Skeletal muscle tissue (tissue), 4 donors: ENCODE results near the gene HERC4. TPM values are rescaled to one million over a fixed set of nuclear protein-coding genes. Genes with fewer than 3 reads are reported as not detected.
A peak's percentile ranks its signal among the peaks of the same experiment; 100 is the strongest.
"Not testable (repeated sequence)": the region's sequence is repeated elsewhere in the genome, so short reads cannot be mapped to it uniquely, and the experiment has no call there.

ENCODE experiments used
- H3K27ac ChIP-seq: one replicate; pipeline ENCODE4 v1.7.0; 2013; ENCODE audit warnings: mild to moderate bottlenecking, low read depth, low read length, inconsistent platforms
- H3K27me3 ChIP-seq, 3 donors: one replicate each; pipeline ENCODE4 v1.7.0; 2013; ENCODE audit warnings: low read length in 3 of 3; ENCODE audit not compliant: control insufficient read depth in 3 of 3, insufficient read depth in 3 of 3
- H3K36me3 ChIP-seq, 3 donors: one replicate each; pipeline ENCODE4 v1.7.0; 2013; ENCODE audit warnings: low read length in 3 of 3; ENCODE audit not compliant: control insufficient read depth in 3 of 3, insufficient read depth in 3 of 3
- H3K4me1 ChIP-seq, 3 donors: one replicate each; pipeline ENCODE4 v1.7.0; 2013; ENCODE audit warnings: low read length in 3 of 3, mild to moderate bottlenecking in 3 of 3; ENCODE audit not compliant: control insufficient read depth in 3 of 3, insufficient read depth in 3 of 3
- H3K4me3 ChIP-seq, 3 donors: one replicate each; pipeline ENCODE4 v1.7.0; 2013; ENCODE audit warnings: low read length in 3 of 3
- H3K9ac ChIP-seq, 3 donors: one replicate each; pipeline ENCODE4 v1.7.0; 2013; ENCODE audit warnings: low read length in 3 of 3, mild to moderate bottlenecking in 3 of 3, moderate library complexity in 2 of 3, low read depth in 1 of 3
- H3K9me3 ChIP-seq, 3 donors: one replicate each; pipeline ENCODE4 v1.7.0; 2013; ENCODE audit warnings: low read length in 3 of 3; ENCODE audit not compliant: control insufficient read depth in 3 of 3
- total RNA-seq: library from RNA; depleted of rRNA; stranded (reverse); fragments of >200 nt; gene quantifications from one replicate; pipeline ENCODE4 v1.2.3, GENCODE V29; 2014
- donor health status: Osteomylitis.

Gene HERC4
- total RNA-seq, 1 donor from 2014 or later, result 64.7 TPM

GRCh38 chr10:68083953-68084352, 8.9 kb upstream of the HERC4 start:
- Histone ChIP-seq H3K4me3 (no peak overlapping the region), H3K36me3 (no peaks in the 10 kb centered on the region), H3K27me3 (no peaks in the 10 kb centered on the region), H3K27ac (no peak overlapping the region), H3K4me1 (peaks cover 0 to 14% (median 3%) of the 10 kb centered on the region in 3 donors), H3K9me3 (no peaks in the 10 kb centered on the region), H3K9ac (peak overlapping the region in 1 of 3 donors; percentile 40)

- Histone ChIP-seq H3K4me1 (peaks cover 0 to 7% (median 3%) of the 10 kb centered on the region in 3 donors), H3K27me3 (no peaks in the 10 kb centered on the region), H3K36me3 (no peaks in the 10 kb centered on the region), H3K9ac (peak overlapping the region in 1 of 3 donors; percentile 40), H3K9me3 (no peaks in the 10 kb centered on the region), H3K27ac (no peak overlapping the region), H3K4me3 (no peak overlapping the region)
Measured at GRCh38 chr10:68082872-68083271, 7.8 kb upstream of the HERC4 start.

GRCh38 chr10:68081916-68082315, 6.8 kb upstream of the HERC4 start:
- H3K9ac ChIP-seq, result no peak overlapping the region
- H3K4me3 ChIP-seq, result no peak overlapping the region
- H3K9me3 ChIP-seq, result no peaks in the 10 kb centered on the region
- H3K27ac ChIP-seq, result no peak overlapping the region
- H3K27me3 ChIP-seq, result no peaks in the 10 kb centered on the region
- no peaks in the 10 kb centered on the region for H3K36me3 ChIP-seq
- H3K4me1 ChIP-seq, result peaks cover 0 to 3% (median 2%) of the 10 kb centered on the region in 3 donors

- Histone ChIP-seq H3K9ac (no peak overlapping the region), H3K4me3 (no peak overlapping the region), H3K9me3 (no peaks in the 10 kb centered on the region), H3K27me3 (no peaks in the 10 kb centered on the region), H3K36me3 (no peaks in the 10 kb centered on the region), H3K27ac (no peak overlapping the region), H3K4me1 (peaks cover 0 to 3% (median 0%) of the 10 kb centered on the region in 3 donors)
Measured at GRCh38 chr10:68080853-68081431, 5.9 kb upstream of the HERC4 start.

GRCh38 chr10:68079434-68079833, 4.4 kb upstream of the HERC4 start:
- Histone ChIP-seq H3K9ac (no peak overlapping the region), H3K4me3 (no peak overlapping the region), H3K27me3 (no peaks in the 10 kb centered on the region)

GRCh38 chr10:68077026-68077425, 1.9 kb upstream of the HERC4 start:
- H3K9ac ChIP-seq, result no peak overlapping the region
- peaks cover 3 to 14% (median 13%) of the 10 kb centered on the region in 3 donors for H3K4me1 ChIP-seq
- no peak overlapping the region for H3K4me3 ChIP-seq
- H3K27me3 ChIP-seq, result no peaks in the 10 kb centered on the region
- no peak overlapping the region for H3K27ac ChIP-seq
- no peaks in the 10 kb centered on the region for H3K36me3 ChIP-seq
- no peaks in the 10 kb centered on the region for H3K9me3 ChIP-seq

More at GRCh38 chr10:68079434-68079833, 4.4 kb upstream of the HERC4 start:
- Histone ChIP-seq H3K4me1 (peaks cover 0 to 8% (median 7%) of the 10 kb centered on the region in 3 donors), H3K36me3 (no peaks in the 10 kb centered on the region), H3K27ac (no peak overlapping the region), H3K9me3 (no peaks in the 10 kb centered on the region)

GRCh38 chr10:68076081-68076480, 998 bp upstream of the HERC4 start:
- peaks cover 3 to 14% (median 13%) of the 10 kb centered on the region in 3 donors for H3K4me1 ChIP-seq
- H3K36me3 ChIP-seq, H3K4me3 ChIP-seq, H3K9ac ChIP-seq, H3K27ac ChIP-seq, H3K27me3 ChIP-seq, H3K9me3 ChIP-seq: not testable (repeated sequence)

GRCh38 chr10:68075550-68076004, 494 bp upstream of the HERC4 start:
- Histone ChIP-seq H3K27ac (peak overlapping the region; percentile 99), H3K9me3 (no peaks in the 10 kb centered on the region), H3K9ac (peak overlapping the region; percentile 63 to 72 (median 67)), H3K4me1 (peaks cover 3 to 14% (median 13%) of the 10 kb centered on the region in 3 donors), H3K4me3 (peak overlapping the region; percentile 60 to 84 (median 69)), H3K36me3 (peaks cover 0 to 4% (median 0%) of the 10 kb centered on the region in 3 donors), H3K27me3 (no peaks in the 10 kb centered on the region)

- Histone ChIP-seq H3K9me3 (no peaks in the 10 kb centered on the region), H3K27ac (peak overlapping the region; percentile 99), H3K36me3 (peaks cover 0 to 4% (median 0%) of the 10 kb centered on the region in 3 donors), H3K9ac (peak overlapping the region; percentile 97 to 100 (median 98)), H3K27me3 (no peaks in the 10 kb centered on the region), H3K4me1 (peaks cover 3 to 14% (median 13%) of the 10 kb centered on the region in 3 donors), H3K4me3 (peak overlapping the region; percentile 85 to 93 (median 92))
Measured at GRCh38 chr10:68074031-68074774, 880 bp downstream of the HERC4 start.

- Histone ChIP-seq H3K9me3 (no peaks in the 10 kb centered on the region), H3K27ac (peak overlapping the region; percentile 99), H3K4me3 (peak overlapping the region in 2 of 3 donors; percentile 85 to 93), H3K36me3 (peaks cover 0 to 4% (median 0%) of the 10 kb centered on the region in 3 donors), H3K9ac (peak overlapping the region; percentile 97 to 100 (median 98)), H3K4me1 (peaks cover 3 to 13% (median 11%) of the 10 kb centered on the region in 3 donors), H3K27me3 (no peaks in the 10 kb centered on the region)
Measured at GRCh38 chr10:68073631-68074030, 1.5 kb downstream of the HERC4 start.
